GM06990 (cell line): ENCODE results near the gene ADH1C.

ENCODE experiments used
- DNase-seq: peaks from one replicate; pipeline ENCODE4 v3.0.0-alpha.2; 2011; ENCODE audit not compliant: insufficient read length; ENCODE audit errors: extremely low read depth
- H3K27me3 ChIP-seq: replicated peaks from 2 replicates; pipeline ENCODE4 v1.6.0; 2011; ENCODE audit warnings: low read length; ENCODE audit not compliant: control insufficient read depth, insufficient read depth
- H3K36me3 ChIP-seq: 2 replicates; pipeline ENCODE4 v1.5.1; 2011; ENCODE audit warnings: low read length; ENCODE audit not compliant: control insufficient read depth, insufficient read depth
- H3K4me3 ChIP-seq: replicated peaks from 2 replicates; pipeline ENCODE4 v1.5.1; 2011; ENCODE audit warnings: low read depth, mild to moderate bottlenecking, control low read depth, low read length
- CTCF ChIP-seq: IDR thresholded peaks from 2 replicates; pipeline ENCODE4 v1.5.1; 2011; ENCODE audit warnings: low read length, control low read depth, mild to moderate bottlenecking, inconsistent platforms; ENCODE audit not compliant: insufficient read depth, poor library complexity, severe bottlenecking

The ADH1C gene

GRCh38 chr4:99390055-99390454 lies 37.5 kb upstream of the ADH1C start:
- no peak for DNase-seq
- Histone ChIP-seq H3K36me3 (no peaks in the 10 kb centered on the region), H3K27me3 (no peaks in the 10 kb centered on the region), H3K4me3 (no peak overlapping the region)
- TF ChIP-seq CTCF, result no peak

GRCh38 chr4:99389606-99390005 lies 37.1 kb upstream of the ADH1C start:
- DNase-seq, result no peak
- Histone ChIP-seq H3K36me3 (no peaks in the 10 kb centered on the region), H3K27me3 (no peaks in the 10 kb centered on the region), H3K4me3 (no peak overlapping the region)
- no peak for TF ChIP-seq CTCF

- no peak for DNase-seq
- Histone ChIP-seq H3K4me3 (no peak overlapping the region), H3K27me3 (no peaks in the 10 kb centered on the region), H3K36me3 (no peaks in the 10 kb centered on the region)
- TF ChIP-seq CTCF, result no peak
These were observed 31.4 kb upstream of the ADH1C start for GRCh38 chr4:99383833-99384392.

- no peaks in the 10 kb centered on the region for H3K36me3 ChIP-seq
- H3K27me3 ChIP-seq, result no peaks in the 10 kb centered on the region
- no peak for DNase-seq
- TF ChIP-seq CTCF, result no peak
- no peak overlapping the region for H3K4me3 ChIP-seq
These were observed 30.9 kb upstream of the ADH1C start for GRCh38 chr4:99383399-99383798.

GRCh38 chr4:99382745-99383360 lies 30.3 kb upstream of the ADH1C start:
- no peak for TF ChIP-seq CTCF
- no peak for DNase-seq
- no peak overlapping the region for H3K4me3 ChIP-seq

More at GRCh38 chr4:99382745-99383360, 30.3 kb upstream of the ADH1C start:
- no peaks in the 10 kb centered on the region for H3K36me3 ChIP-seq
- no peaks in the 10 kb centered on the region for H3K27me3 ChIP-seq
